HL-60 (cell line): ENCODE measurements around the gene MRAS.

Experiments used
- CTCF ChIP-seq: IDR thresholded peaks from one replicate; pipeline ENCODE4 v1.5.1; 2011; ENCODE audit warnings: low read length, control low read depth, inconsistent platforms; ENCODE audit not compliant: insufficient read depth
- POLR2AphosphoS5 ChIP-seq: IDR thresholded peaks from 2 replicates; pipeline ENCODE4 v1.6.1; 2012; ENCODE audit warnings: low read depth
- SPI1 ChIP-seq: IDR thresholded peaks from 2 replicates; pipeline ENCODE4 v1.6.1; 2012; ENCODE audit warnings: low read depth, mild to moderate bottlenecking, borderline replicate concordance

DNA sequence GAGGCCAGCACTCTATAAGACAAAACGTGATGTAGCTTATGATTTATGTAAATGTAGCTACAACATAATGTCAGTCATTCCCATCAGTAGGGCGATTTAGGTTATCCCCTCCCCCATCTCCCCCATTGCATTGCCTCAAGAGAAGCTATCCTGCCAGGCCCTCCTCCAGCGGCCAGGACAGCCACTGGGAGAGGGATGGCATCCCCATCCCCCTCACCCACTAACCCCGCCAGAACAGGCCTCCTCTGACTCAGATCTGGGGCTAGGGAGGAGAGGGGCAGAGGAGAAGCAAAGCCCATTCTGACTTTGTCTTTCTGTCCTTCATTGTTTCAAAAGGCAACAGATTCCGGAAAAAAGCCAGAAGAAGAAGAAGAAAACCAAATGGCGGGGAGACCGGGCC is 53.5 kb downstream of the MRAS start:
- no peak for TF ChIP-seq CTCF
- no peak for TF ChIP-seq POLR2AphosphoS5
- TF ChIP-seq SPI1: no peak
